ENCODE measurements around the gene LMBR1L. TPM values are rescaled to one million over a fixed set of nuclear protein-coding genes. Genes with fewer than 3 reads are reported as not detected.
A peak's percentile ranks its signal among the peaks of the same experiment; 100 is the strongest.

LMBR1L gene
- total and polyA plus RNA-seq, 2 of the 13 experiments (the other 11 are each of a cell fraction or from before 2014, with no cell fraction given) = 12.2 to 65.9 TPM

- TF ChIP-seq MLXIP (CRISPR knock-in tag; IDR thresholded peaks at IDR 0.05; ENCODE audit: borderline replicate concordance) = peak; percentile 62; the same call in 1 of the 2 replicates
- no peak for TF ChIP-seq FLYWCH1 (CRISPR knock-in tag; IDR thresholded peaks at IDR 0.05)
- TF ChIP-seq ATF7 (IDR thresholded peaks at IDR 0.05) = no peak
- no peak for TF ChIP-seq ATF7 (CRISPR knock-in tag; IDR thresholded peaks at IDR 0.05)
- TF ChIP-seq ZNF883 (CRISPR knock-in tag; IDR thresholded peaks at IDR 0.05; ENCODE audit: not compliant biosample characterization) = no peak
- TF ChIP-seq SP1 (IDR thresholded peaks at IDR 0.05) = no peak
- TF ChIP-seq SP1 (CRISPR knock-in tag; IDR thresholded peaks at IDR 0.05) = peak; percentile 82
- no peak for TF ChIP-seq GATAD2A (CRISPR knock-in tag; IDR thresholded peaks at IDR 0.05)
- TF ChIP-seq EHMT2 (IDR thresholded peaks at IDR 0.05; ENCODE audit: borderline replicate concordance, low read depth, low read length) = no peak
- TF ChIP-seq KDM5A (IDR thresholded peaks at IDR 0.05; ENCODE audit: borderline replicate concordance, low read length) = 0 out of 2 replicates have a peak, but pooled peaks have one; percentile 27
- no peak for TF ChIP-seq FOXA1 (IDR thresholded peaks at IDR 0.05)
- TF ChIP-seq FOXA1 (CRISPR knock-in tag; IDR thresholded peaks at IDR 0.05) = no peak
- TF ChIP-seq MED8 (CRISPR knock-in tag; IDR thresholded peaks at IDR 0.05; ENCODE audit: insufficient replicate concordance) = peak; percentile 3
- TF ChIP-seq ZNF768 (CRISPR knock-in tag; IDR thresholded peaks at IDR 0.05) = peak; percentile 41
- no peak for TF ChIP-seq ZNF577 (CRISPR knock-in tag; IDR thresholded peaks at IDR 0.05; ENCODE audit: borderline replicate concordance, low read depth)
- TF ChIP-seq ZNF451 (CRISPR knock-in tag; IDR thresholded peaks at IDR 0.05) = peak; percentile 70
- TF ChIP-seq ZKSCAN1 (IDR thresholded peaks at IDR 0.05; ENCODE audit: low read length) = no peak
- no peak for TF ChIP-seq DNMT3B (CRISPR knock-in tag; conservative IDR thresholded peaks at IDR 0.05)
- TF ChIP-seq ZNF549 (CRISPR knock-in tag; IDR thresholded peaks at IDR 0.05) = no peak
- peak; percentile 47; the same call in 1 of the 2 replicates for TF ChIP-seq ZNF331 (CRISPR knock-in tag; IDR thresholded peaks at IDR 0.05)
- no peak for TF ChIP-seq THAP8 (CRISPR knock-in tag; IDR thresholded peaks at IDR 0.05; ENCODE audit: borderline replicate concordance)
- TF ChIP-seq ZNF354B (CRISPR knock-in tag; IDR thresholded peaks at IDR 0.05) = no peak
- peak; percentile 63; the same call in 1 of the 2 replicates for TF ChIP-seq TMF1 (CRISPR knock-in tag; IDR thresholded peaks at IDR 0.05; ENCODE audit: low read depth)
- TF ChIP-seq ETS1 (CRISPR knock-in tag; IDR thresholded peaks at IDR 0.05) = no peak
- no peak for TF ChIP-seq HDAC2 (CRISPR knock-in tag; IDR thresholded peaks at IDR 0.05)
- peak; percentile 83 for TF ChIP-seq HOXA3 (CRISPR knock-in tag; IDR thresholded peaks at IDR 0.05)
- TF ChIP-seq ZMAT3 (CRISPR knock-in tag; conservative IDR thresholded peaks at IDR 0.05) = peak; percentile 34
- no peak for TF ChIP-seq ZFP41 (CRISPR knock-in tag; IDR thresholded peaks at IDR 0.05; ENCODE audit: borderline replicate concordance)
- TF ChIP-seq MTA3 (CRISPR knock-in tag; IDR thresholded peaks at IDR 0.05) = no peak
Measured at GRCh38 chr12:49131051-49131893, 20.6 kb upstream of the LMBR1L start, which contains the start of gene TUBA1B (continued).
